A673 (cell line): Measurements from ENCODE around the gene LRFN5.

Experiments
- CTCF ChIP-seq: fragments of 300-800, 200-600 bp; sonication (generic); conservative IDR thresholded peaks from 2 replicates; pipeline ENCODE4 v1.5.1; 2017; ENCODE audit warnings: low read depth, mild to moderate bottlenecking, antibody characterized with exemption, low read length, moderate library complexity, mixed read lengths
- EZH2 ChIP-seq: fragments of 200-600 bp; sonication (generic); IDR thresholded peaks from 2 replicates; pipeline ENCODE4 v1.6.1; 2017; ENCODE audit warnings: borderline replicate concordance, low read depth, mild to moderate bottlenecking, mixed read lengths, antibody characterized with exemption, low read length; ENCODE audit not compliant: poor library complexity, severe bottlenecking

GRCh38 chr14:41662780-41663472 lies 56.2 kb downstream of the LRFN5 start:
- TF ChIP-seq CTCF (no peak), EZH2 (no peak)
